NCI-H460 (cell line): ENCODE data around the gene RNU1-3. TPM values are rescaled to one million over a fixed set of nuclear protein-coding genes. Genes with fewer than 3 reads are reported as not detected.
"Not testable (repeated sequence)": the region's sequence is repeated elsewhere in the genome, so short reads cannot be mapped to it uniquely, and the experiment has no call there.

Source experiments
- DNase-seq: peaks from one replicate; pipeline ENCODE4 v3.0.0-alpha.2; 2016; ENCODE audit warnings: low read depth; ENCODE audit errors: extremely low read depth
- total RNA-seq: library from RNA; depleted of rRNA; stranded (reverse); fragments of >200 nt; shearing (Covaris generic); gene quantifications from 2 replicates; pipeline ENCODE4 v1.2.3, GENCODE V29; 2014

The RNU1-3 gene
- total RNA-seq, 1 experiment from 2014 or later = under 0.01 TPM

DNA sequence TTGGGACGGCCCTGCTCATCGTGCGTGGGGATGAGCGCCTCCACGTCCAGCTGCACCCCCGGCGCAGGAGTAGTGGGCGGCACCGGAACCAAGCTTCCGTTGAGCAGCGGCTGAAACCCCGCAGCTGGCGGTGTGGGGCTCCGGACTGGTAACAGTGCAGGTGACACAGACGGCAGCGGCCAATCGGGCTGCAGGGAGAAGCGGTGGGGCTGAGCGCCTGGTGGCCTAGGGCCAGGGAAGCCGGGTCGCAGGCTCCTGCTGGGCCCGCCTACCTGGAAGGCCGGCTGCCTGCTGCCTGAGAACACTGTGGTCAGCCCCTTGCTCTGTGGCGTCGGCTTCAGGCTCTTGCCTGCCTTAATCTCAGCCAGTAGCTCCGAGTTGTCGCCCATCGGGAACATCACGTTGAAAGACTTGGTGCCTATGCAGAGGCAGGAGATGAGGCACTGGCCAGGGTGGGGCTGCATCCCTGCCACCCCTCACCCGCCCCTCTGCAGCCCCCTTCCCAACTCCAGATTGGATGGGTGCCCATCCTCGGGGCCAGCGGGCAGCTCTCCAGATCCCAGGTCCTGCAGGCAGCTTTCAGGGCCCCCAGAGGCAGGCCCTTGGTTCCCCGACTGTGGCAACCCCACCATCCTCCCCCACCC is 29.9 kb upstream of the RNU1-3 start:
- DNase-seq = not testable (repeated sequence)

DNA sequence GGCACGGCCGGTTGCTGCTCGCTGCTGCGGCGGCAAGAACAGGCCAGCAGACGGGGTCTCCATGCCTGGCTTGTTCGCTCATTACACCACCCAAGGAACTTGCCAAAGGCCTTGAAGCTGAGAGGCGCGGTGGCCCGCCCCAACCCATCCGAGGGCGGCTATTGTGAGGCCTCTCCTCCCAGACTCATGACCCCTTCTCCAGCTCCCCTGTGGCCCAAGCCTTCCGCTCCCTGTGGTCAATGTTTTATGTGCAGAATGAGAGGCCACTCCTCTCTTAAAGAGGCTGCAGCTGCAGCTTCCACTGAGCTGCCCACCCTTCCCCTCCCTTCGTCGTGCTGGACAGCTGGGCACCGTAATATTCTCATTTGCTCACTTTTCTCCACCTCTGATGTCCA is 27.6 kb upstream of the RNU1-3 start:
- DNase-seq = not testable (repeated sequence)

DNA sequence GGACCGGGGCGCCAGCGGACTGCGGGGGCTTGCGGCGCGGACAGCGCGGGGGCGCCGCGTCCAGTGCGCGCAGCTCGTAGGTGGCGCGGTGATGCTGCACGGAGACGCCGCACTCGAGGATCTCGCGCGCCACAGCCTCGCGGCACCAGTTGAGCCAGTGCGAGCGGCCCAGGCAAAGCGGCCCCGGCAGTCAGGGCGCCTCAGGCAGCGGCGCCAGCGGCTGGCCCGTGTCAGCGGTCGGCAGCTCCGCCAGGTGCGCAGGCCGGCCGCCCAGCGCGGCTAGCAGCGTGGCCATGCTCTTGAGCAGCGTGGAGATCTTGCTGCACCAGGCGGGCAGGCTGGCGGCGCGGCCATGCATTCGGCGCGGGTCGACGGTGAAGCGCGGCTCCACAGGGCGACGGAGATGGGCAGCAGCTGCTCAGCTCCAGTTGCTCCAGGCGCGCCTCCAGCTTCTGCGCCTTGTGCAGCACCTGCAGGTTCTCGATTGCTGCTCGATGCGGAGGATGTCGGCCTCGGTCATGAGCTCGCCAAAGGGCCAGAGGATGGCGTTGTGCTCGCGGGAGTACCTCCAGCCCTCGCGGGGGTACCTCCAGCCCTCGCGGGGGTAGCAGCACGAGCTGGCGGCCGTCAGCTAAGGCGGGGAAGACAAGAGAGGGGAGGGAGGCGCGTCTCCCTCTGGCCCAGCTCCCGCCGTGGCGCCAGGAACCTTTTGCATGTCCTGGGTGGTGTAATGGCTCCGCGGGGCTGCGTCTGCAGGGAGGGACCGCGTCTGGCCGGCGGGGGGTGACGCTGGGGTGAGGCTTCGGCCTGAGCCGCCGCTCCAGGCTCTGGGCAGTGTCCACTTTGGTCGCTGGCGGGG is 26.9 kb upstream of the RNU1-3 start:
- not testable (repeated sequence) for DNase-seq

DNA sequence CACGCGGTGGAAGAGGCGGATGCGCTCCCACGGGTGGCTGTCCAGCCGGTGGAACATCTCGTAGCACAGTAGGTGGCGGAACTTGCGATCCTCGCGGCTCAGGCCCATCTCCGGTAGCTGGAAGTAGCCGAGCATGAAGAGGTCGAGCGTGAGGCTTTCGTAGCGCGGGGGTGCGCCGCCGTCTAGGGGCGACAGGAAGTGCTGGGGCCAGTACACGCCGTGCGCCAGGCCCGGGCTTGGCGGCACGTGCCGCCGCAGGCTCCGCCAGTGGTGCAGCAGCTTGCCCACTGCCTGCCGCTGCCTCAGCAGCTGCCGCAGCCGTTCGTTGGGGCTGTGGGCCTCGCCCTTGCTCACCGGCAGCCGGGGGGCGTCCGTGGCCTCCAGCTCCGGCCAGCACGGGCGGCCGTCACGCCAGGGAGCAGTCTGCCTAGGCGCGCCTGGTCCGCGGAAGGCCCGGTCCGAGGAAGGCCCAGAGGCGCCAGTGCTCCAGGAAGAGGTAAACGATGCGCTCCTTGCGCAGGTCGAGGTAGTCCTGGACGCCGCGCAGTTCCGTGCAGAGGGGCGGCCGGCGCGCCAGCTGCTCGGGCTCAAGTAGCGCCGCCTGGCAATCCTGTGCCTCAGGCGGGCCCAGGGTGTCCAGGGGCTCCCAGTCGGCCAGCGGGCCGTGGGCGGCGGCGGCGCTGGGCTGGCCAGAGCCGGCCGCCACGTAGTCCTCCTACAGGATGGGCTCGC is 26.1 kb upstream of the RNU1-3 start:
- not testable (repeated sequence) for DNase-seq

DNA sequence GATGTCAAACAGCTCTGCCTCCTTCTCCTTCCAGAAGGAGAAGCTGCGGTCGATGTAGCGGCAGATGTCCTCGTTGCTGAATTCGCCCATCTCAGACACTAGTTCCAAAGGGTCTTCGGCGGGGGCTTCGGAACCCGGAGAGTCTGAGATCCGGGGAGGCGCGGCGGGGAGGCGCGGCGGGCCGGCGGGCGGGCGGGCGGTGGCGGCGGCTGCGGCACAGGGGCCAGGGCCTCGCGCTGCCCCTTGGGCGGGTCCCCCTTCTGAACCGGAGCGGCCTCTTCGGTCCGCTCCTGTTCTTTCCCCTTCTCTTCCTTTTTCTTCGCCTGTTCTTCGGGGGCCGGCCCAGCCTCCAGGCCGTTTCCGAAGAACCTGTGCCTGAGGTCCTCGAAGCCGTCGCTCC is 25.5 kb upstream of the RNU1-3 start:
- not testable (repeated sequence) for DNase-seq

- DNase-seq = not testable (repeated sequence)
Measured at GRCh38 chr1:16690971-16691682, 24.4 kb upstream of the RNU1-3 start.

DNA sequence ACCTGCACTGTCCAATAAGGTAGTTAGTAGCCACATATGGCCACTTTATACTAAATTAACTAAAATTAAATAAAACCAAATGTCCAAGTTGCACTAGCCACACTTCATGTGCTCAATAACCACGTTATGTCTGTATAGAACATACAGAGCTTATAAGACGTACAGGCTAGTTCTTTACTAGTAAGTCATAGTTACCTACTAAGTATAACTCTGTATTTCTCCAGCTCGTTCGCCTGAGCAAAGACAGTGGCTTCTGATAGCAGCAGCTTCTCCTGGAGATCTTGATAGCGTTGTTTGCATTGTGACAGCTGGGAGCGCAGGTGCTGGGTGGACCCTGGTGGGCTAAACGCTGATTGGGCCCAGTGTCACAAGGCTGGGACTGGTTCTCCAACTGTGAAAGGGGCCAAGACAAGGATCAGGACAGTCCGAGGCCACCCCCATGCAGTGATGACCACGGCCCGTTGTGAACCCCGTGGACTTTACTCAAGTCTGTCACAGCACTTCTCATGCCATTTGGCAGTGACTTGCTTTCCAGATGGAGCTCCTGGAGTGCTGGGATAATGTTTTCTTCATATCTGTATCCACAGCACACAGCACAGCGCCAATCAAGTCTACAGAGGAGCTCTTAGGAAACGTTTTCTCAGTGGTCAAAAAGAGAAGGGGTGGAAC is 20.5 kb upstream of the RNU1-3 start:
- not testable (repeated sequence) for DNase-seq

- not testable (repeated sequence) for DNase-seq
Measured at GRCh38 chr1:16685445-16686371, 19.0 kb upstream of the RNU1-3 start.

DNA sequence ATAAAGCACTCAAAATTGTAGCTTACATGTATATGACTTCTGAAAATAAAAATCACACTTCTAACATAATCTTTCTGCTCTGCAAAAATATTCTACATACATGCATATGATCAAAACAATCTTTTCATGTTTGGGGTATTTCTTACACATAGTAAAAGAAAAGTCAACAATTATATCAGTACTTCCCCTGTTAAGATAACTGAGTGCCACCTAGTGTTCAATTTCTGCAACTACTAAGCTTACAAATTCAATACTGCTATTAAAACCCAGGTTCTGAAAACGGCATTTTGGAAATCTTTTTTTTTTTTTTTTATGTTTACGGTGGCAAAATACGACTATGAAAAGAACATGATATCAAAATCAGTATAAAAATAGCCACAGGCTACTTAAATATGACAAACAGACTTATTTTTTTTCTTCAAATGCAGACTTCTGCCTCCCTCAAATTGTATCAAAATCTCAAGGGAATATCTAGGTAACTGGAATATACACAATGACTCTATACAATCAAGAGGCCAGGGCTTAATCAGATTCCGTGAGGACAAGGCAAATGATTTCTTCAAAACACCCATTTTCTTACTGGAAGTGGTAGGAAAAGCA is 18.1 kb upstream of the RNU1-3 start:
- DNase-seq = not testable (repeated sequence)

DNA sequence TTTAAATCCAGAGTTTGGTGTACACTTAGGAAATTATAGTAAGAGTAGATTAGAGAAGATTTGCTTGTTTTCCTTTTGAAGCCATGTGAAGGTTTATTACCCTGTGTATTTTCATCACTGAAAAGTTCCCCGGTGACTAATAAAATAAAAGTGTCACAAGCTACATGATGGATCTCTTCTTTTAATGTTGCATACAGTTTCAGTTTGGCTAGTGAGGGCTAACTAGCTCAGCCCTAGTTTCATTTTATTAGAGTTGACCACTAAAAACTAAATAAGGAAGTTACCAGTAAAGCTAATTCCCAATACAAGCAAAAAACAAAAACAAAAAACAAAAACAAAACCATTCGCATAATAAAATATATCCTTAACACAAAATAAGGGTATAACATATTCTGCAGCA is 17.4 kb upstream of the RNU1-3 start:
- DNase-seq = not testable (repeated sequence)

DNA sequence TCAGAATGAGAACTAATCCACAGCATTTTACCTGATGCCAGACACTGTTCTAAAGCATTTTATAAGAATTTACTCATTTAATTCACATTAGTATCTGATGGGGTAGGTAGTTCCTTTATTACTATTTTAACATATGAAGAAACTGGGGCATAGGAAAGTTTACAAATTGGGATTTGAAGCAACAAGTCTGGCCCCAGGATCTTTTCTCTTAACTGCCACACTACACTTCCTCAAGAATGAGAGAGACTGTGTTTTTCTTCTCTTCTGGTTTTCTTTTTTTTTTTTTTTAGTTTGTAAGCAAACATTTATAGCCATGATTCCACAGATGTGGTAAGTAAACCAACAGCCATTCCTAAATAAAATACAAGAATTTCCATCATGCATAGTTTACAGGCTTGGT is 16.1 kb upstream of the RNU1-3 start:
- not testable (repeated sequence) for DNase-seq

DNA sequence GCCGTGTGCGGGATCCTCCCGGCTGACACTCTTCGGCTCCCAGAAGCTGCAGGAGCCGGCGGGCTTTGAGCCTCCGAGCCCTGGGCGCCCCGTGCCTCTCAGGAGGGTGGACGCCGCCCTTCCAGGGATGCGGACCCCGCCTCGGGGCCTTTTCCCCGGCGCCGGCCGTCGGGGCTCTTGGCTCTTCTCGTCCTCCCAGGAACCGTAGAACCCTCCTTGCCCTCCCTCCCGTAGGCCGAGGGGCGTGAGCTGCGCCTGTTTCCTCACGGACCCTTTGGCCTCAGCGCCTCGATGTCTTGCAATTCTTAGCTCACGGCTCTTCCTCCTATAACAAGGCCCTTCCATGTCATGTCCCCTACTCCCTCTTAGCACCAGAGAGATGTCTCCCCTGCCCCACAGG is 13.6 kb upstream of the RNU1-3 start:
- not testable (repeated sequence) for DNase-seq

DNA sequence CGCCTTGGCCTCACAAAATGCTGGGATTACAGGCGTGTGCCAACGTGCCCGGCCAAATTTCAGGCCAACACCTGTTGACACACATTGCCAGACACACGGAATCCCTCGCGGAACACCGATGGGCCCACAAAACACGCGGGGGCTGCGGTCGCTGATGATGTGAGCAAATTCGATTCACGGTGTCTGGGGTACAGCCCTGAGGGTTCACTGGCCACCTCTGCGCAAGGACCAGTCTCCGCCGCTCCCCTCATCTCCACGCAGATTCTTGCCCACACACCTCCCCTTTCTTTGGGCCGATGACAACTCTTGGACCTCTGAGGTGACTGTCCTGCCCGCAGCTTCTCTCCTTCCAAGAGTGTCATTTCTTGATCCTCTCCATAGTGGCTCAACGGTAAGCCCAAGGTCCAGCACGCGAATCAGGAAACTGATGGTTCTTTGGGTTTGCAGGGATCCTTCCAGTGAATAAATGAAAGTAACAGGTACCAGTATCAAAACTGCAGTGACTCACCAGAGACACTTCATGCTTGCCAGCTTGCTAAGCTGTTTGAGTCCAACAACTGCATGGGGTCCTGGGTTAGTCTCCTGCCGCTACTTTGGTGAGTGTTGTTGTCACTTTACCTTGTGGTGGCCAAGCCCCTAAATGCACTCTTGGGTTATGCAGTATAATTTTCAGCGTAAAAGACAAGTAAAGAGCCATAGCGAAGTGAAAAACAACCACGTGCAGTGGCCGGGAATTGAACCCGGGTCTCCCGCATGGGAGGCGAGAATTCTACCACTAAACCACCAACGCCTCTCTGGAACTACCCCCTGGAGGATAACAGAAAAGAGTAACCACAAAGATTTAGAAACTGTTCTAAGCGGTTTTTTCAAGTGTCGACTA is 11.0 kb upstream of the RNU1-3 start:
- peak; percentile 52 for DNase-seq

GRCh38 chr1:16676661-16677523 is 10.1 kb upstream of the RNU1-3 start:
- not testable (repeated sequence) for DNase-seq

DNA sequence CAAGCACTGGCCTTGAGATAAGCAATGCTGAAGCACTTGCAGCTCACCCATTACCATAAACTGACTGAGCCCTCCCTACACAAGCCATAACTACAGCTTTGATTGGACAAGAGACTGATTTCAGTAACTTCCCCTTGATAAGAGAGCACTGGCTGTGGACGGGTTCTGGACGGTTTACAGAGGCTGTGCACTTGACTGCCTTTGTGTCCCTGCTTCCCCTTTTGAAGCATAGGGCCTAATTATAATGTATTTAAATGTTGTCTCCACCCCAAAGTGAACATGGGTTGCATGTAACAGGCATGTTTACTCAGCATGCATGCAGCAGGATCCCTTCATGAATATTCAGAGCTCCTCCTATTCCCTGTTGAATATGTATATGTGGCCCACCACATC is 8.4 kb upstream of the RNU1-3 start:
- DNase-seq = not testable (repeated sequence)

- not testable (repeated sequence) for DNase-seq
Measured at GRCh38 chr1:16673976-16674375, 7.2 kb upstream of the RNU1-3 start.

DNA sequence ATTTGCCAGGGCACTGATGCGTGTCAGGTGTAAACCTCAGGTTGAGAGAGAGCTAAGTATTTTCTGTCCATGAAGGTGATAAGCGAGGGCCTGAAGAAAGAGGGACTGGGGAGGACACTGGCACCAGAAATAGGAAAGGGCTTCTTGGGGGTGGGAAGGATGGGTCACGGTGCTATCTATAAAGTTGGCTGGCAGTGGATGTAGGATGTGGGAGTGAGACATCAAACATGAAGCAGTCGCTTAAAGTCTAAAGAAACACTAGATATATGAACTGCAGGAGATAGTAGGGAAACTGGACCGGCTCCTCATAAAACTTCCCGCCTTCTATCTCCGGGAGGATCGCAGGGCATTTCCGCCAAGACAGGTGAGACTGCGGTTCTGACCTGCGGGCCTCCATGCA is 912 bp downstream of the RNU1-3 start:
- DNase-seq = not testable (repeated sequence)
